Psoas muscle (tissue), 8 donors: Measurements from ENCODE around the gene KCTD1. TPM values are rescaled to one million over a fixed set of nuclear protein-coding genes. Genes with fewer than 3 reads are reported as not detected.
A peak's percentile ranks its signal among the peaks of the same experiment; 100 is the strongest.

Source experiments
- ATAC-seq, 4 donors: fragments of 200-7000 bp; cut with Tn5 transposase; one replicate each; pipeline ENCODE4 v1.9.1; 2020; ENCODE audit warnings: moderate library complexity in 3 of 4, mild to moderate bottlenecking in 2 of 4
- DNase-seq, 2 donors: peaks; one replicate each; pipeline ENCODE4 v3.0.0-alpha.2; 2020
- H3K27ac ChIP-seq: fragments of 200-600 bp; one replicate; pipeline ENCODE4 v1.8.0; 2022
- H3K27me3 ChIP-seq, 3 donors: fragments of 200-600 bp in 1 of 3; one replicate each; pipeline versions ENCODE4 v1.6.1 to v1.8.0; 2013 to 2022; ENCODE audit warnings: low read length in 2 of 3, mild to moderate bottlenecking in 2 of 3, moderate library complexity in 1 of 3; ENCODE audit not compliant: insufficient read depth in 3 of 3
- H3K36me3 ChIP-seq, 2 donors: fragments of 200-600 bp in 1 of 2; one replicate each; pipeline versions ENCODE4 v1.6.1 to v1.8.0; 2013 to 2022; ENCODE audit warnings: low read depth in 1 of 2, mild to moderate bottlenecking in 1 of 2, moderate library complexity in 1 of 2; ENCODE audit not compliant: insufficient read depth in 1 of 2
- H3K4me1 ChIP-seq: fragments of 200-600 bp; one replicate; pipeline ENCODE4 v1.8.0; 2022
- H3K4me3 ChIP-seq: fragments of 200-600 bp; one replicate; pipeline ENCODE4 v1.8.0; 2022; ENCODE audit warnings: mild to moderate bottlenecking
- H3K9me3 ChIP-seq: fragments of 200-600 bp; one replicate; pipeline ENCODE4 v1.8.0; 2022
- CTCF ChIP-seq: fragments of 200-600 bp; IDR thresholded peaks from one replicate; pipeline ENCODE4 v1.8.0; 2022; ENCODE audit warnings: antibody characterized with exemption
- WGBS, 3 donors: extraction: QIAGEN DNeasy Blood & Tissue Kit; methylation state at CpG; one replicate each; pipeline versions ENCODE4 v1.1.6 to v1.1.7; 2013; 5-methylcytosine and 5-hydroxymethylcytosine counted together
- intact Hi-C, 2 donors: fragments of 100-400 bp; cut with DNase I; formaldehyde crosslinking; loops; one replicate each; pipeline versions ENCODE4 v1.11.0 to v1.14.2; 2022
- polyA plus RNA-seq, 3 donors: library from polyadenylated mRNA; stranded (reverse); fragments of 200-250 nt; gene quantifications; one replicate each; pipeline ENCODE4 v1.2.3, GENCODE V29; 2013
- total RNA-seq, 4 donors: library from RNA; stranded (reverse); fragmentation: NEBNext Ultra II Directional in 2 of 4; extraction: Animal tissue kit (Norgen Biotek cat#: 25700) in 2 of 4; gene quantifications; one replicate each; pipeline versions ENCODE4 v1.2.1 to v1.2.4, GENCODE V29; 2021 to 2023
- donor health status: healthy with polysubstance abuse.
- donor health status: DM: no; HTN: no; CAD: no; lungs with moderate emphysema.
- donor health status: Bipolar disorder and iron deficiency.
- donor health status: healthy.
- donor health status: DM: yes; HTN: yes; CAD: no.
- donor health status: DM: no; HTN: no; CAD: no.
- donor health status: DM: no; HTN: no; CAD: no.
- donor health status: DM: yes; HTN: yes; CAD: no.

Gene KCTD1
- total and polyA plus RNA-seq, 7 donors: 2.6 to 8.6 (median 3.5) TPM

DNA sequence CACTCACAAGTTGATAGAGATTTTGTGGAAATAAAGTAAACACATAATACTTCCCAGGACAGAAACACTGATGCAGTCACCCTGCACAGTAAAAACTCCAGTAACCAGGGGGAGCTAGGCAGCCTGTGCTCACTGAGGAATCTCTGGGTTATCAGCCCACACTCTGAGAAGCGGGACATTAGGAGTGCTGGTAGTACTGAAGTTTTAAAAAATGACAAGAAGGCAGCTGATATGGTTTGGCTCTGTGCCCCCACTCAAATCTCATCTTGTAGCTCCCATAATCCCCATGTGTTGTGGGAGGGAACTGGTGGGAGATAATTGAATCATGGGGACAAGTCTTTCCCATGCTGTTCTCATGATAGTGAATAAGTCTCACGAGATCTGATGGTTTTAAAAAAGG is 31.4 kb downstream of the KCTD1 start:
- Histone ChIP-seq H3K4me3 (no peak overlapping the region), H3K9me3 (no peaks in the 10 kb centered on the region), H3K4me1 (no peaks in the 10 kb centered on the region), H3K27me3 (no peaks in the 10 kb centered on the region), H3K27ac (no peak overlapping the region), H3K36me3 (no peaks in the 10 kb centered on the region)
- no peak for DNase-seq
- no peak for ATAC-seq
- TF ChIP-seq CTCF: no peak
- intact Hi-C loops: no loop called here
- 93 to 98% (median 94%) methylated on average over 2 of the region's 2 CpGs for WGBS, 3 donors

GRCh38 chr18:26515643-26516487 is 32.5 kb downstream of the KCTD1 start:
- H3K36me3 ChIP-seq: no peaks in the 10 kb centered on the region
- no peaks in the 10 kb centered on the region for H3K27me3 ChIP-seq
- intact Hi-C loops: no loop called here
- TF ChIP-seq CTCF: no peak
- no peak overlapping the region for H3K4me3 ChIP-seq
- WGBS, 3 donors: 86 to 94% (median 86%) methylated on average over 9 of the region's 9 CpGs
- DNase-seq: no peak
- H3K4me1 ChIP-seq: peaks cover 8% of the 10 kb centered on the region
- no peaks in the 10 kb centered on the region for H3K9me3 ChIP-seq
- ATAC-seq: no peak
- H3K27ac ChIP-seq: no peak overlapping the region

GRCh38 chr18:26511339-26512071 is 36.8 kb downstream of the KCTD1 start:
- peak in 3 of 4 donors; percentile 54 to 66 (median 58) for ATAC-seq
- DNase-seq: no peak
- H3K27ac ChIP-seq: peak overlapping the region; percentile 18
- H3K9me3 ChIP-seq: no peaks in the 10 kb centered on the region
- peaks cover 11% of the 10 kb centered on the region for H3K4me1 ChIP-seq
- no peak for TF ChIP-seq CTCF
- intact Hi-C loops: no loop called here
- no peaks in the 10 kb centered on the region for H3K36me3 ChIP-seq
- WGBS, 3 donors: 29 to 36% (median 29%) methylated on average over 10 of the region's 10 CpGs
- peak overlapping the region; percentile 32 for H3K4me3 ChIP-seq
- H3K27me3 ChIP-seq: no peaks in the 10 kb centered on the region

GRCh38 chr18:26510337-26510736 is 38.0 kb downstream of the KCTD1 start:
- H3K4me1 ChIP-seq: peaks cover 11% of the 10 kb centered on the region
- intact Hi-C loops: no loop called here
- DNase-seq (no peak), ATAC-seq (peak in 1 of 4 donors; percentile 42)
- H3K27ac ChIP-seq: no peak overlapping the region
- no peaks in the 10 kb centered on the region for H3K9me3 ChIP-seq
- no peaks in the 10 kb centered on the region for H3K36me3 ChIP-seq
- no peak overlapping the region for H3K4me3 ChIP-seq
- no peaks in the 10 kb centered on the region for H3K27me3 ChIP-seq
- TF ChIP-seq CTCF: no peak
- WGBS, 3 donors: 68 to 72% (median 72%) methylated on average over 3 of the region's 3 CpGs
